ENCODE results near the gene CPED1. TPM values are rescaled to one million over a fixed set of nuclear protein-coding genes. Genes with fewer than 3 reads are reported as not detected.

Gene CPED1
- total RNA-seq, 2 experiments from 2014 or later, result not detected

GRCh38 chr7:121342631-121343030, 354.1 kb downstream of the CPED1 start:
- ChIA-PET POLR2A (interaction anchor here (0.8 kb wide), 2 partner anchors 10 to 14 kb away, joined by 3 read pairs; no protein-coding TSS in a partner anchor), CTCF (ENCODE audit: unreplicated experiment) (no interaction called here)
- DNase-seq (ENCODE audit: low spot score), result no peak
- H3K4me3 ChIP-seq (ENCODE audit: low read depth, low read length, poor library complexity, severe bottlenecking), result no peak overlapping the region
- peaks cover 19% of the 10 kb centered on the region for H3K36me3 ChIP-seq (ENCODE audit: insufficient read depth, low read length)
- BruUV-seq (replicated peaks), result no TSS peak
- H3K9me2 ChIP-seq (ENCODE audit: insufficient read depth, low read length), result no peaks in the 10 kb centered on the region
- H3K4me2 ChIP-seq (ENCODE audit: low read length), result no peak overlapping the region
- no peak overlapping the region for H3K27ac ChIP-seq (ENCODE audit: low read depth, low read length, poor library complexity, severe bottlenecking)
- no peaks in the 10 kb centered on the region for H3K79me2 ChIP-seq (ENCODE audit: insufficient read depth, low read depth, low read length)
- H3K4me1 ChIP-seq (ENCODE audit: insufficient read depth, low read length, poor library complexity, severe bottlenecking), result no peaks in the 10 kb centered on the region
- no peak overlapping the region for H2AFZ ChIP-seq (ENCODE audit: low read length)
- H3K9me3 ChIP-seq (ENCODE audit: low read length), result no peaks in the 10 kb centered on the region
- H4K20me1 ChIP-seq (ENCODE audit: insufficient read depth, low read length), result no peaks in the 10 kb centered on the region
- intact Hi-C loops (cut with micrococcal nuclease; ENCODE audit: unreplicated experiment), result no loop called here
- TF ChIP-seq EZH2phosphoT487 (IDR thresholded peaks at IDR 0.05; ENCODE audit: borderline replicate concordance, low read depth, low read length) (no peak), CTCF (conservative IDR thresholded peaks at IDR 0.05; ENCODE audit: low read length) (no peak)

- Histone ChIP-seq H3K36me3 (ENCODE audit: insufficient read depth, low read length) (peaks cover 19% of the 10 kb centered on the region), H3K27ac (ENCODE audit: low read depth, low read length, poor library complexity, severe bottlenecking) (no peak overlapping the region), H3K4me2 (ENCODE audit: low read length) (no peak overlapping the region), H2AFZ (ENCODE audit: low read length) (no peak overlapping the region), H3K4me3 (ENCODE audit: low read depth, low read length, poor library complexity, severe bottlenecking) (no peak overlapping the region), H3K4me1 (ENCODE audit: insufficient read depth, low read length, poor library complexity, severe bottlenecking) (no peaks in the 10 kb centered on the region), H3K9me2 (ENCODE audit: insufficient read depth, low read length) (no peaks in the 10 kb centered on the region), H3K79me2 (ENCODE audit: insufficient read depth, low read depth, low read length) (no peaks in the 10 kb centered on the region), H3K9me3 (ENCODE audit: low read length) (no peaks in the 10 kb centered on the region), H4K20me1 (ENCODE audit: insufficient read depth, low read length) (no peaks in the 10 kb centered on the region)
- intact Hi-C loops (cut with micrococcal nuclease; ENCODE audit: unreplicated experiment), result no loop called here
- ChIA-PET CTCF (ENCODE audit: unreplicated experiment) (no interaction called here), POLR2A (no interaction called here)
- no peak for TF ChIP-seq CTCF (conservative IDR thresholded peaks at IDR 0.05; ENCODE audit: low read length)
- TF ChIP-seq EZH2phosphoT487 (IDR thresholded peaks at IDR 0.05; ENCODE audit: borderline replicate concordance, low read depth, low read length), result no peak
- DNase-seq (ENCODE audit: low spot score), result no peak
- no TSS peak for BruUV-seq (replicated peaks)
Observed at GRCh38 chr7:121343302-121343701, 354.8 kb downstream of the CPED1 start.

GRCh38 chr7:121344093-121344492, 355.6 kb downstream of the CPED1 start:
- peaks cover 19% of the 10 kb centered on the region for H3K36me3 ChIP-seq (ENCODE audit: insufficient read depth, low read length)
- H3K4me1 ChIP-seq (ENCODE audit: insufficient read depth, low read length, poor library complexity, severe bottlenecking), result no peaks in the 10 kb centered on the region
- no TSS peak for BruUV-seq (replicated peaks)
- POLR2A ChIA-PET, result interaction anchor here (0.5 kb wide), 1 partner anchor 630 kb away, joined by 5 read pairs; no protein-coding TSS in a partner anchor
- no peaks in the 10 kb centered on the region for H3K79me2 ChIP-seq (ENCODE audit: insufficient read depth, low read depth, low read length)
- no peak overlapping the region for H3K4me2 ChIP-seq (ENCODE audit: low read length)
- no peak overlapping the region for H3K4me3 ChIP-seq (ENCODE audit: low read depth, low read length, poor library complexity, severe bottlenecking)
- no peaks in the 10 kb centered on the region for H3K9me3 ChIP-seq (ENCODE audit: low read length)
- intact Hi-C loops (cut with micrococcal nuclease; ENCODE audit: unreplicated experiment), result no loop called here
- no peak overlapping the region for H2AFZ ChIP-seq (ENCODE audit: low read length)
- H3K27ac ChIP-seq (ENCODE audit: low read depth, low read length, poor library complexity, severe bottlenecking), result no peak overlapping the region
- CTCF ChIA-PET (ENCODE audit: unreplicated experiment), result no interaction called here
- no peak for DNase-seq (ENCODE audit: low spot score)
- no peak for TF ChIP-seq EZH2phosphoT487 (IDR thresholded peaks at IDR 0.05; ENCODE audit: borderline replicate concordance, low read depth, low read length)
- TF ChIP-seq CTCF (conservative IDR thresholded peaks at IDR 0.05; ENCODE audit: low read length), result no peak
- H4K20me1 ChIP-seq (ENCODE audit: insufficient read depth, low read length), result no peaks in the 10 kb centered on the region
- H3K9me2 ChIP-seq (ENCODE audit: insufficient read depth, low read length), result no peaks in the 10 kb centered on the region

Measured in OCI-LY7 (cell line).